GM04504 (cell line): ENCODE results near the gene SSX3.
"Not testable (repeated sequence)": the region's sequence is repeated elsewhere in the genome, so short reads cannot be mapped to it uniquely, and the experiment has no call there.

ENCODE experiments used
- DNase-seq: peaks from one replicate; pipeline ENCODE4 v3.0.0-alpha.2; 2012; ENCODE audit warnings: low read depth

The SSX3 gene, protein sequence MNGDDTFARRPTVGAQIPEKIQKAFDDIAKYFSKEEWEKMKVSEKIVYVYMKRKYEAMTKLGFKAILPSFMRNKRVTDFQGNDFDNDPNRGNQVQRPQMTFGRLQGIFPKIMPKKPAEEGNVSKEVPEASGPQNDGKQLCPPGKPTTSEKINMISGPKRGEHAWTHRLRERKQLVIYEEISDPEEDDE

GRCh38 chrX:48356315-48357094, at the start of gene SSX3:
Gene SSX3, minus strand, starts transcription at chrX:48356703. Its CDS starts 1,454 bp downstream, at chrX:48355249.
- not testable (repeated sequence) for DNase-seq

DNA sequence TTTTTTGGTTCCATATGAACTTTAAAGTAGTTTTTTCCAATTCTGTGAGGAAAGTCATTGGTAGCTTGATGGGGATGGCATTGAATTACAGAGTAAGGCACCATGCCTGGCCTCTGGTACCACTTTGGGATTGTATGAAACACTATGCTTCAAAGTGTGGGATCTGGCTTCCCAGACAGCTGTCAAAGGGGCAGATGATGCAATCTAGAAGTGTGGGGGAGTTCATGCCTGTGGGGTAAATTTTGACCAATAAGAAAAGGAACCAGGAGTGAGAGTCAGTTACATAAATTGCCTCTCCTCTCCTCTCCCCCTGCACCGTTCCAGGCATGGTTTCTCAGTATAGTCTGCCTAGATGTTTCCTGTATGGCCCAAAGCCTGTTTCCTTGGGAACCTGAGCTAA, 41.3 kb upstream of the SSX3 start:
- not testable (repeated sequence) for DNase-seq

- not testable (repeated sequence) for DNase-seq
These were observed 40.4 kb upstream of the SSX3 start for GRCh38 chrX:48396931-48397330.

GRCh38 chrX:48383239-48383638, 26.7 kb upstream of the SSX3 start, which contains the start of gene SSX4:
Gene SSX4, plus strand, starts transcription at chrX:48383539. Its CDS starts 515 bp downstream, at chrX:48384054.
- DNase-seq, result not testable (repeated sequence)

DNA sequence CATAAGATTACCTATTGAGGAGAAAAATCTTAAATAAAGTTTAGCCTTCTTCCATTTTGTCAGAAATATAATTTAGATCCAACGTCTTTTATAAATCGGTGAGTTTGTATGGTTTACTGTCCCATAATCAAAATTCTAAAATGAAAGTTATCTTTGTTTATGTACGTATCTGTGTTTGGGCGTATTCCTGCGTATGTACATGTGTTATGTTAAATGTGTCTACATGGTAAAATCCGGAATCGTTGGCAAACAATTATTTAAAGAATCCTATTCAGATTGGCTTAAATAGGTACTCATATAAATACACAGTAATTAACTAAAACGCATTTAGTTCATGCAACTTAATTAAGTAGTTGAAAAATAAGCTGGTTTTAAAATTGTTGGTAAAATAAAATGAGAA, 13.9 kb upstream of the SSX3 start:
- DNase-seq, result not testable (repeated sequence)

- not testable (repeated sequence) for DNase-seq
These were observed 11.4 kb upstream of the SSX3 start for GRCh38 chrX:48367717-48368408.

GRCh38 chrX:48359281-48359680, 2.8 kb upstream of the SSX3 start:
- not testable (repeated sequence) for DNase-seq

DNA sequence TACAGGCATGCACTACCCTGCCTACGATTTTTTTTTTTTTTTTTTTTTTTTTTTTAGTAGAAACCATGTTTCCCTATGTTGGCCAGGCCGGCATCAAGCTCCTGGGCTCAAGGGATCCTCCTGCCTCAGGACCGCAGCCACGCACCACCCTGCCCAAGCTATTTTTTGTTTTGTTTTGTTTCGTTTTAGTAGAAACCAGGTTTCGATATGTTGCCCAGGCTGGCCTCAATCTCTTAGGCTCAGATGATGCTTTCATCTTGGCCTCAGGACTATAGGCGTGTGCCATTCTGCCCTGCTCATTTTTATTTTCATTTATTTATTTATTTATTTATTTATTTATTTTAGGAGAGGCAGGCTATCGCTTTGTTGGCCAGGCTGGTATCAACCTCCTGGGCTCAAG, 1.2 kb upstream of the SSX3 start:
- no peak for DNase-seq

DNA sequence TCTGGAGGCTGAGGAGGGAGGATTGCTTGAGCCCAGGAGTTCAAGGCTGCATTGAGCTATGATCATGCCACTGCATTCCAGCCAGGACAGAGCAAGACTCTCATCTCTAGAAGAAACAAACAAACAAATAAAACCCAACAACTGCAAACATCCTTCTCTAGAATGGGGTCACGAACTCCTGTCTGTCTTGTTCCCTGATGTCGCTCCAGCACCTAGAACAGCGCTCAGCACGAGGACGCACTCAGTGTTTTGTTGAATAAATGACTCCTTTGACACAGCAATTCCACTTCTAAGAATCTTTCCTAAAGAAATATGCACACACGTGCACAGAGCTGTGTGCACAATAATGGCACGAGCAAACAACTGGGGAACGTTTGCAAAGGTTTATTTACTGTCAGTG, 10.4 kb downstream of the SSX3 start:
- not testable (repeated sequence) for DNase-seq

GRCh38 chrX:48313996-48314395, 42.5 kb downstream of the SSX3 start:
- DNase-seq, result not testable (repeated sequence)

DNA sequence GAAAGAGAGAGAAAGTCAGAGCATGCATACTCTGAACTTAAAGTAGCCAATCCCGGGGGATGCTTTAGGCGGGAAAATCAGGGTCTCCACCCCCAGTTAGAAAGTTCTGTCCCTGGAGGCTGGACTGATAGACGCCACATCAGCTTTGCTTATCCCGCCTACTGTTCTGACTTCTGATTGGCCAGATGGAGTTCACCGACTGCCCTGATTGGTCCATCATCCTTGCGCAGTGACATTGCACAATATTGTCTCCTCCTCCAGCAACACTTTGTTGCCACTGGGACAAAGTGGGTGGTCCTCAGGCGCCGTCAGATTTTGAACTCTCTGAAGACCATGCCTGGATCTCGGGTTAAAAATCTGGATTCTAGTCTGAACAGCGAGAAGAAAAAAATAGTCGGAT, 50.3 kb downstream of the SSX3 start:
- DNase-seq, result no peak
